H9 (cell line): Measurements from ENCODE around the gene KIRREL3. TPM values are rescaled to one million over a fixed set of nuclear protein-coding genes. Genes with fewer than 3 reads are reported as not detected.

ENCODE experiments used
- DNase-seq: peaks from one replicate; pipeline ENCODE4 v3.0.0-alpha.2; 2017
- H2AFZ ChIP-seq: one replicate; pipeline ENCODE4 v1.6.1; 2013; ENCODE audit warnings: mild to moderate bottlenecking, low read length, control low read depth, moderate library complexity
- H2AK5ac ChIP-seq: 2 replicates; pipeline ENCODE4 v1.6.1; 2013; ENCODE audit warnings: low read length, control low read depth, mixed read lengths; ENCODE audit not compliant: insufficient read length
- H2BK120ac ChIP-seq: one replicate; pipeline ENCODE4 v1.6.1; 2013; ENCODE audit warnings: low read depth, mild to moderate bottlenecking, low read length, control low read depth, inconsistent platforms; ENCODE audit not compliant: poor library complexity, severe bottlenecking
- H2BK12ac ChIP-seq: 2 replicates; pipeline ENCODE4 v1.6.1; 2013; ENCODE audit warnings: low read length, control low read depth, mixed read lengths, low read depth; ENCODE audit not compliant: insufficient read length
- H2BK15ac ChIP-seq: 2 replicates; pipeline ENCODE4 v1.6.1; 2013; ENCODE audit warnings: low read depth, low read length, control low read depth
- H2BK20ac ChIP-seq: one replicate; pipeline ENCODE4 v1.6.1; 2013; ENCODE audit warnings: low read depth, mild to moderate bottlenecking, low read length, control low read depth, inconsistent platforms; ENCODE audit not compliant: poor library complexity, severe bottlenecking
- H2BK5ac ChIP-seq: 2 replicates; pipeline ENCODE4 v1.6.1; 2013; ENCODE audit warnings: low read length, control low read depth, mixed read lengths; ENCODE audit not compliant: insufficient read length
- H3K14ac ChIP-seq: 2 replicates; pipeline ENCODE4 v1.6.1; 2013; ENCODE audit warnings: low read length, control low read depth; ENCODE audit not compliant: insufficient read depth
- H3K18ac ChIP-seq: 2 replicates; pipeline ENCODE4 v1.6.1; 2013; ENCODE audit warnings: low read depth, mild to moderate bottlenecking, mixed read lengths, low read length, control low read depth; ENCODE audit not compliant: insufficient read length
- H3K23ac ChIP-seq: 2 replicates; pipeline ENCODE4 v1.6.1; 2013; ENCODE audit warnings: low read length, control low read depth, mixed read lengths, low read depth; ENCODE audit not compliant: insufficient read length
- H3K23me2 ChIP-seq: 2 replicates; pipeline ENCODE4 v1.6.1; 2013; ENCODE audit warnings: low read depth, mild to moderate bottlenecking, mixed read lengths, low read length, control low read depth; ENCODE audit not compliant: insufficient read length, poor library complexity, severe bottlenecking
- H3K27ac ChIP-seq: 2 replicates; pipeline ENCODE4 v1.5.1; 2013; ENCODE audit warnings: low read length, control low read depth, mixed read lengths, low read depth; ENCODE audit not compliant: insufficient read length
- H3K27me3 ChIP-seq: 2 replicates; pipeline ENCODE4 v1.6.1; 2013; ENCODE audit warnings: low read length, control low read depth, inconsistent platforms; ENCODE audit not compliant: insufficient read depth
- H3K4ac ChIP-seq: 2 replicates; pipeline ENCODE4 v1.6.1; 2013; ENCODE audit warnings: low read depth, mild to moderate bottlenecking, control low read depth, inconsistent platforms, low read length, moderate library complexity
- H3K4me1 ChIP-seq: 2 replicates; pipeline ENCODE4 v1.6.1; 2013; ENCODE audit warnings: low read length, control low read depth, inconsistent platforms; ENCODE audit not compliant: insufficient read depth
- H3K4me2 ChIP-seq: 2 replicates; pipeline ENCODE4 v1.6.1; 2013; ENCODE audit warnings: low read length, control low read depth, mixed read lengths; ENCODE audit not compliant: insufficient read length, insufficient read depth
- H3K56ac ChIP-seq: 2 replicates; pipeline ENCODE4 v1.6.1; 2013; ENCODE audit warnings: low read depth, mild to moderate bottlenecking, mixed read lengths, low read length, control low read depth; ENCODE audit not compliant: insufficient read length
- H3K79me1 ChIP-seq: 2 replicates; pipeline ENCODE4 v1.6.1; 2013; ENCODE audit warnings: low read depth, mild to moderate bottlenecking, moderate library complexity, low read length, control low read depth, inconsistent platforms; ENCODE audit not compliant: insufficient read depth, poor library complexity, severe bottlenecking
- H3K79me2 ChIP-seq: 2 replicates; pipeline ENCODE4 v1.6.1; 2013; ENCODE audit warnings: low read length, control low read depth, inconsistent platforms; ENCODE audit not compliant: insufficient read depth
- H3K9ac ChIP-seq: 2 replicates; pipeline ENCODE4 v1.6.1; 2013; ENCODE audit warnings: low read length, control low read depth, mixed read lengths; ENCODE audit not compliant: insufficient read length; ENCODE audit errors: extremely low read depth
- H3K9me3 ChIP-seq: one replicate; pipeline ENCODE4 v1.6.1; 2013; ENCODE audit warnings: low read depth, low read length, inconsistent platforms; ENCODE audit not compliant: control insufficient read depth
- H3T11ph ChIP-seq: one replicate; pipeline ENCODE4 v1.6.1; 2013; ENCODE audit warnings: mild to moderate bottlenecking, low read length, control low read depth, inconsistent platforms
- H4K20me1 ChIP-seq: one replicate; pipeline ENCODE4 v1.6.1; 2013; ENCODE audit not compliant: control insufficient read depth, insufficient read length, insufficient read depth
- H4K5ac ChIP-seq: 2 replicates; pipeline ENCODE4 v1.6.1; 2013; ENCODE audit warnings: low read depth, mild to moderate bottlenecking, mixed read lengths, low read length, control low read depth; ENCODE audit not compliant: insufficient read length
- H4K8ac ChIP-seq: replicated peaks from 2 replicates; pipeline ENCODE4 v1.6.1; 2013; ENCODE audit warnings: low read length, control low read depth, mixed read lengths, low read depth; ENCODE audit not compliant: insufficient read length
- H4K91ac ChIP-seq: 2 replicates; pipeline ENCODE4 v1.6.1; 2013; ENCODE audit warnings: low read depth, mild to moderate bottlenecking, moderate library complexity, mixed read lengths, low read length, control low read depth; ENCODE audit not compliant: insufficient read length
- H3K27ac Mint-ChIP-seq, 3 experiments: 2 replicates in 2 of 3; 3 replicates in 1 of 3; pipeline ENCODE4 v1.8.0; 2020 to 2021; ENCODE audit warnings: mixed read lengths in 3 of 3, mild to moderate bottlenecking in 1 of 3, moderate library complexity in 1 of 3
- H3K27me3 Mint-ChIP-seq: 2 replicates; pipeline ENCODE4 v1.8.0; 2021; ENCODE audit warnings: low read depth, mild to moderate bottlenecking, moderate library complexity, mixed read lengths
- H3K36me3 Mint-ChIP-seq, 3 experiments: 2 replicates in 2 of 3; 3 replicates in 1 of 3; pipeline ENCODE4 v1.8.0; 2020 to 2021; ENCODE audit warnings: low read depth in 3 of 3, mixed read lengths in 3 of 3; ENCODE audit not compliant: insufficient read depth in 1 of 3
- H3K4me1 Mint-ChIP-seq, 2 experiments: 2 replicates each; pipeline ENCODE4 v1.8.0; 2020; ENCODE audit warnings: mixed read lengths in 2 of 2
- H3K4me3 Mint-ChIP-seq, 2 experiments: 2 replicates in 1 of 2; 3 replicates in 1 of 2; pipeline ENCODE4 v1.8.0; 2020 to 2021; ENCODE audit warnings: mild to moderate bottlenecking in 2 of 2, mixed read lengths in 2 of 2, moderate library complexity in 1 of 2
- H3K9me3 Mint-ChIP-seq, 2 experiments: 2 replicates in 1 of 2; 3 replicates in 1 of 2; pipeline ENCODE4 v1.8.0; 2020; ENCODE audit warnings: mild to moderate bottlenecking in 2 of 2, mixed read lengths in 2 of 2, moderate library complexity in 1 of 2
- WGBS: extraction: QIAGEN DNeasy Blood & Tissue Kit; methylation state at CpG from one replicate; pipeline ENCODE4 v1.1.7; 2013; ENCODE audit warnings: missing lambda C conversion rate, low lambda C conversion rate, mixed read lengths; ENCODE audit not compliant: insufficient read length; ENCODE audit errors: extremely low coverage; 5-methylcytosine and 5-hydroxymethylcytosine counted together
- total RNA-seq: library from RNA; stranded (reverse); gene quantifications from 2 replicates; pipeline ENCODE4 v1.2.1, GENCODE V29; 2021
- TF ChIP-seq, protein P1 (sequence below): fragments of 200-600 bp; sonication (generic); conservative IDR thresholded peaks from 3 replicates; pipeline ENCODE4 v1.8.0; 2021; ENCODE audit warnings: antibody characterized with exemption, mild to moderate bottlenecking

The KIRREL3 gene
- total RNA-seq, 1 experiment from 2014 or later = 0.17 TPM

DNA sequence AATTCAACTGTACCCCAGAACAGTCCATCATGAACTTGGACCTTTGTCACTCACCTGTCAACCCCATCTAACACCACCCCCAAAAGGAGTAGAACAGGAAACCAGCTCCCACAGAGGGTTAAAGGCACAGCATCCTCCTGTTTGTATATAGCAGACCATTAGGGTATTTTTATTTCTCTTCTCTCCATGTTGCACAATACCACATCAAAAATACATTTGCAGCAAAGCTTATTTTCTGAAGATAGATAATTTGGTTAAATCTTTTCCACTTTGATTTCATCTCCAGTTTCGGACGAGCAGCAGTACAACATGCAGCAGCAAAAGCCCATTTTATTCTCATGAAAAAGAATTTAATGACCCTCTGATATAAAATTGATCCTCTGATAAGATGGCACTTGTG, 103.1 kb downstream of the KIRREL3 start:
- no peak overlapping the region for H3K27ac Mint-ChIP-seq

More for the DNA sequence above, 103.1 kb downstream of the KIRREL3 start:
- H3K79me2 ChIP-seq = no peaks in the 10 kb centered on the region
- H2AK5ac ChIP-seq = no peak overlapping the region
- H2BK20ac ChIP-seq = no peak overlapping the region
- Mint-ChIP-seq H3K27me3 (no peaks in the 10 kb centered on the region; the same call in 1 of the 2 replicates), H3K4me1 (peaks cover 41 to 43% of the 10 kb centered on the region in 2 experiments), H3K9me3 (peaks cover 0 to 13% of the 10 kb centered on the region in 2 experiments; a peak in 4 of 5 replicates), H3K36me3 (peaks cover 0 to 8% (median 0%) of the 10 kb centered on the region in 3 experiments; a peak in 2 of 7 replicates), H3K4me3 (no peak overlapping the region)
- H4K5ac ChIP-seq = no peak overlapping the region
- peaks cover 11% of the 10 kb centered on the region; the same call in 1 of the 2 replicates for H3K4me1 ChIP-seq
- H3K23me2 ChIP-seq = no peaks in the 10 kb centered on the region
- no peak overlapping the region for H3K56ac ChIP-seq
- no peak overlapping the region for H2BK120ac ChIP-seq
- no peak overlapping the region for H4K8ac ChIP-seq
- H3K9me3 ChIP-seq = no peaks in the 10 kb centered on the region
- TF ChIP-seq, protein P1, sequence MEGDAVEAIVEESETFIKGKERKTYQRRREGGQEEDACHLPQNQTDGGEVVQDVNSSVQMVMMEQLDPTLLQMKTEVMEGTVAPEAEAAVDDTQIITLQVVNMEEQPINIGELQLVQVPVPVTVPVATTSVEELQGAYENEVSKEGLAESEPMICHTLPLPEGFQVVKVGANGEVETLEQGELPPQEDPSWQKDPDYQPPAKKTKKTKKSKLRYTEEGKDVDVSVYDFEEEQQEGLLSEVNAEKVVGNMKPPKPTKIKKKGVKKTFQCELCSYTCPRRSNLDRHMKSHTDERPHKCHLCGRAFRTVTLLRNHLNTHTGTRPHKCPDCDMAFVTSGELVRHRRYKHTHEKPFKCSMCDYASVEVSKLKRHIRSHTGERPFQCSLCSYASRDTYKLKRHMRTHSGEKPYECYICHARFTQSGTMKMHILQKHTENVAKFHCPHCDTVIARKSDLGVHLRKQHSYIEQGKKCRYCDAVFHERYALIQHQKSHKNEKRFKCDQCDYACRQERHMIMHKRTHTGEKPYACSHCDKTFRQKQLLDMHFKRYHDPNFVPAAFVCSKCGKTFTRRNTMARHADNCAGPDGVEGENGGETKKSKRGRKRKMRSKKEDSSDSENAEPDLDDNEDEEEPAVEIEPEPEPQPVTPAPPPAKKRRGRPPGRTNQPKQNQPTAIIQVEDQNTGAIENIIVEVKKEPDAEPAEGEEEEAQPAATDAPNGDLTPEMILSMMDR = no peak
- no peak overlapping the region for H2BK12ac ChIP-seq
- no CpG with 5 or more reads among the region's 2 CpGs for WGBS
- no peak overlapping the region for H3K4me2 ChIP-seq
- no peaks in the 10 kb centered on the region for H4K20me1 ChIP-seq
- no peak overlapping the region for H2AFZ ChIP-seq
- H3T11ph ChIP-seq = no peak overlapping the region
- H3K23ac ChIP-seq = no peak overlapping the region
- H2BK15ac ChIP-seq = no peak overlapping the region
- no peaks in the 10 kb centered on the region for H3K27me3 ChIP-seq
- H3K27ac ChIP-seq = no peak overlapping the region
- H3K79me1 ChIP-seq = no peaks in the 10 kb centered on the region
- H2BK5ac ChIP-seq = no peak overlapping the region
- H4K91ac ChIP-seq = no peak overlapping the region
- no peak overlapping the region for H3K4ac ChIP-seq
- no peak overlapping the region for H3K14ac ChIP-seq
- no peak overlapping the region for H3K9ac ChIP-seq
- H3K18ac ChIP-seq = no peak overlapping the region
- DNase-seq = no peak
